Uterine smooth muscle cell (primary cell): Measurements from ENCODE around the gene PARPBP. TPM values are rescaled to one million over a fixed set of nuclear protein-coding genes. Genes with fewer than 3 reads are reported as not detected.

Experiments used
- total RNA-seq: library from RNA; depleted of rRNA; stranded (reverse); fragments of >200 nt; gene quantifications from 2 replicates; pipeline ENCODE4 v1.2.3, GENCODE V29; 2014

Gene PARPBP
- 10.1 and 28.1 TPM in 2 replicates for total RNA-seq

GRCh38 chr12:102119674-102120563, at the start of gene PARPBP, which contains the start of gene NUP37:
Gene PARPBP (plus strand): TSS chr12:102120183. CDS start chr12:102123889, 3,706 bp downstream.
Gene NUP37 (minus strand): TSS chr12:102120114. CDS start chr12:102118518, 1,596 bp downstream.

GRCh38 chr12:102197789-102198188, 77.8 kb downstream of the PARPBP start, which contains the start of gene PMCH:
Gene PMCH (minus strand): TSS chr12:102197833. CDS start chr12:102197770, 63 bp downstream.

Other genes with a start within 250 kb of the PARPBP start
- 32.2 and 59.6 TPM in 2 replicates for gene DRAM1, start 242.6 kb upstream of the PARPBP start, total RNA-seq
- gene WASHC3, start 58.2 kb upstream of the PARPBP start, total RNA-seq: 102 and 109 TPM in 2 replicates
- gene NUP37, start 69 bp upstream of the PARPBP start, total RNA-seq: 51.7 and 121 TPM in 2 replicates
- gene PMCH, start 77.7 kb downstream of the PARPBP start, total RNA-seq: not detected in 2 replicates